Measurements from ENCODE around the gene PPM1L. TPM values are rescaled to one million over a fixed set of nuclear protein-coding genes. Genes with fewer than 3 reads are reported as not detected.

The PPM1L gene
- polyA plus RNA-seq, 3 donors = 5.5 to 9.9 (median 7.8) TPM

DNA sequence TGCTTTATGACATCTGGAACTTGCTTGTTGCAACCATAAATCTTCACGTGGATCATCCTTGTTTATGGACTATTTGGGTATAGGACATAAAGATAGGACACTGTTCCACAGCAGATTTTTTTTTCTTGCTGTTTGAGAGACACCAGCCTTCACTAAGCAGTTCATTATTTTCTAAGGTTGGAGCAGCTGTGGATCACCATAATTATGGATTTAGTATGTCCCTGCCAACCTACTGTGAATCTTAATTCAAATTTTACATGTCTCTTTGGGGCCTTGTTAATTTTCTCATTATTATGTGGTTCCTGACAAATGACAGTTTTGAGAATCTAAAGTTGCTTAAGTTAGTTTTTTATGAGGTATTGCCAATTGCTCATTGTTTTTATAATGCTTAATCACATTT, 188.0 kb downstream of the PPM1L start:
- Histone ChIP-seq H3K36me3 (replicated peaks in 1 of 2; ENCODE audit: control insufficient read depth in 1 of 2, insufficient read depth in 2 of 2, low read length in 2 of 2) (no peaks in the 10 kb centered on the region), H3K27ac (ENCODE audit: low read depth in 1 of 2, low read length in 2 of 2) (no peak overlapping the region), H2AFZ (ENCODE audit: insufficient read depth, low read depth, low read length, poor library complexity, severe bottlenecking) (no peak overlapping the region), H3K9me3 (replicated peaks in 1 of 2; ENCODE audit: control insufficient read depth in 1 of 2, insufficient read depth in 1 of 2, low read length in 2 of 2) (no peaks in the 10 kb centered on the region), H3K27me3 (ENCODE audit: control insufficient read depth in 2 of 2, insufficient read depth in 2 of 2, low read length in 2 of 2) (no peaks in the 10 kb centered on the region), H3K79me2 (ENCODE audit: insufficient read depth, low read length) (no peaks in the 10 kb centered on the region), H4K20me1 (ENCODE audit: insufficient read depth, low read length) (no peaks in the 10 kb centered on the region), H3K4me3 (replicated peaks in 1 of 3; ENCODE audit: low read depth in 2 of 3, low read length in 3 of 3) (no peak overlapping the region), H3K4me2 (replicated peaks; ENCODE audit: extremely low read depth, low read length, poor library complexity, severe bottlenecking) (no peak overlapping the region), H3K9ac (ENCODE audit: insufficient read depth, low read length, poor library complexity, severe bottlenecking) (no peak overlapping the region), H3K4me1 (ENCODE audit: control insufficient read depth in 1 of 2, insufficient read depth in 2 of 2, low read length in 2 of 2) (no peaks in the 10 kb centered on the region)
- intact Hi-C loops (cut with micrococcal nuclease) = loop anchor here in 1 of 2 donors (2.0 kb wide), 1 partner anchor 237 kb away; no protein-coding TSS in a partner anchor
- no CpG with 5 or more reads among the region's 1 CpG for WGBS (ENCODE audit: insufficient coverage)
- TF ChIP-seq CTCF (IDR thresholded peaks at IDR 0.05) = no peak
- peaks cover 2 to 5% of the 10 kb centered on the region in 2 donors for H3K36me3 Mint-ChIP-seq
- H3K9me3 Mint-ChIP-seq = peaks cover 0 to 12% (median 9%) of the 10 kb centered on the region in 7 donors
- peaks cover 7% of the 10 kb centered on the region for H3K4me1 Mint-ChIP-seq
- no peak overlapping the region for H3K4me3 Mint-ChIP-seq
- no peak for DNase-seq
- H3K27me3 Mint-ChIP-seq (ENCODE audit: low read depth in 3 of 3) = no peaks in the 10 kb centered on the region
- no peak overlapping the region for H3K27ac Mint-ChIP-seq

DNA sequence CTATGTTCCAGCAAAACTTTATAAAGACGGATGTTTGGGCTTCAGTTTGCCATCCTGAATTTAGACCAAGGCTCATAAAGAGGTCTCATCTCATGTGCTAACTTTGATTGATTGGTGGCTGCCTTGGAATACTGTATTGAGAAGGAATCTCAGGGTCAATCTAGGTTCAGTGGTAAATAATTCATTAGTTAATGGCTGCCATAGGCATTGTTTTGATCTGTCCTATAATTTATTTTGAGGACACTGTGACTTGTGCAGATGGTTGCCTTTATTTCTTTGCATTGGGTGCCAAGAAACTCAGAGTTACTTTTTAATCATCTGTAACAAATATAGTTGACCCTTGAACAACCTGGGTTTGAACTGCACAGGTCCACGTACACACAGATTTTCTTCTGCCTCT, 189.3 kb downstream of the PPM1L start:
- H3K36me3 Mint-ChIP-seq = no peaks in the 10 kb centered on the region
- WGBS (ENCODE audit: insufficient coverage) = 100% methylated on average over 2 of the region's 2 CpGs
- H3K27me3 Mint-ChIP-seq (ENCODE audit: low read depth in 3 of 3) = no peaks in the 10 kb centered on the region

More for the DNA sequence above, 189.3 kb downstream of the PPM1L start:
- Mint-ChIP-seq H3K9me3 (peaks cover 0 to 7% (median 3%) of the 10 kb centered on the region in 7 donors), H3K4me1 (peaks cover 7% of the 10 kb centered on the region), H3K27ac (no peak overlapping the region), H3K4me3 (no peak overlapping the region)
- no peak for DNase-seq
- H3K27ac ChIP-seq (ENCODE audit: low read depth in 1 of 2, low read length in 2 of 2) = no peak overlapping the region
- intact Hi-C loops (cut with micrococcal nuclease) = no loop called here
- H3K9ac ChIP-seq (ENCODE audit: insufficient read depth, low read length, poor library complexity, severe bottlenecking) = no peak overlapping the region
- TF ChIP-seq CTCF (IDR thresholded peaks at IDR 0.05) = no peak
- no peaks in the 10 kb centered on the region for H3K79me2 ChIP-seq (ENCODE audit: insufficient read depth, low read length)
- H3K4me2 ChIP-seq (replicated peaks; ENCODE audit: extremely low read depth, low read length, poor library complexity, severe bottlenecking) = no peak overlapping the region
- H3K36me3 ChIP-seq (replicated peaks in 1 of 2; ENCODE audit: control insufficient read depth in 1 of 2, insufficient read depth in 2 of 2, low read length in 2 of 2) = no peaks in the 10 kb centered on the region
- no peaks in the 10 kb centered on the region for H3K27me3 ChIP-seq (ENCODE audit: control insufficient read depth in 2 of 2, insufficient read depth in 2 of 2, low read length in 2 of 2)
- no peaks in the 10 kb centered on the region for H3K9me3 ChIP-seq (replicated peaks in 1 of 2; ENCODE audit: control insufficient read depth in 1 of 2, insufficient read depth in 1 of 2, low read length in 2 of 2)
- H4K20me1 ChIP-seq (ENCODE audit: insufficient read depth, low read length) = no peaks in the 10 kb centered on the region
- no peak overlapping the region for H3K4me3 ChIP-seq (replicated peaks in 1 of 3; ENCODE audit: low read depth in 2 of 3, low read length in 3 of 3)
- no peak overlapping the region for H2AFZ ChIP-seq (ENCODE audit: insufficient read depth, low read depth, low read length, poor library complexity, severe bottlenecking)
- H3K4me1 ChIP-seq (ENCODE audit: control insufficient read depth in 1 of 2, insufficient read depth in 2 of 2, low read length in 2 of 2) = no peaks in the 10 kb centered on the region
